HEK293 (cell line): ENCODE measurements around the gene TLR8.

Source experiments
- CTCF ChIA-PET: fragments of 350-600 bp; formaldehyde crosslinking; extraction: SDS; loops from one replicate; lab custom pipeline; 2021; ENCODE audit warnings: antibody characterized with exemption; lab: Yijun Ruan, JAX
- POLR2A ChIA-PET: fragments of 300-600 bp; formaldehyde crosslinking; extraction: SDS; loops from one replicate; lab custom pipeline; 2020; ENCODE audit warnings: antibody characterized with exemption, inconsistent platforms; lab: Yijun Ruan, JAX
- H3K27ac ChIP-seq: fragments of 200-500 bp; sonication (Bioruptor generic); 2 replicates; pipeline ENCODE4 v1.5.1; 2014; ENCODE audit warnings: low read depth, low read length, control low read depth, inconsistent platforms; ENCODE audit errors: extremely low read depth
- H3K36me3 ChIP-seq, 2 experiments: fragments of 200-500 bp in 1 of 2; sonication (Bioruptor generic) in 1 of 2; 1 replicate in 1 of 2; 2 replicates in 1 of 2; pipeline ENCODE4 v1.5.1; 2014 to 2017; ENCODE audit warnings: inconsistent platforms in 2 of 2, low read length in 2 of 2; ENCODE audit not compliant: control insufficient read depth in 2 of 2, insufficient read depth in 1 of 2
- H3K4me1 ChIP-seq: fragments of 200-500 bp; sonication (Bioruptor generic); 2 replicates; pipeline ENCODE4 v1.5.1; 2014; ENCODE audit warnings: mild to moderate bottlenecking, low read length, inconsistent platforms; ENCODE audit not compliant: control insufficient read depth, insufficient read depth
- H3K4me3 ChIP-seq: 2 replicates; pipeline ENCODE4 v1.5.1; 2011; ENCODE audit warnings: low read depth, mild to moderate bottlenecking, control low read depth, low read length, moderate library complexity
- H3K9me3 ChIP-seq: fragments of 200-500 bp; sonication (Bioruptor generic); 2 replicates; pipeline ENCODE4 v1.5.1; 2014; ENCODE audit warnings: low read depth, low read length, inconsistent platforms; ENCODE audit not compliant: control insufficient read depth, insufficient read depth
- KLF10 ChIP-seq: fragments of 450-650 bp; IDR thresholded peaks from 2 replicates; pipeline ENCODE4 v1.5.1; 2018; ENCODE audit warnings: missing biosample characterization, mild to moderate bottlenecking, missing genetic modification characterization
- PRDM1 ChIP-seq: fragments of 450-650 bp; formaldehyde crosslinking; IDR thresholded peaks from 2 replicates; pipeline ENCODE4; 2016; ENCODE audit warnings: missing biosample characterization, missing genetic modification characterization
- SP3 ChIP-seq: fragments of 450-650 bp; formaldehyde crosslinking; IDR thresholded peaks from 2 replicates; pipeline ENCODE4 v1.5.1; 2016; ENCODE audit warnings: missing biosample characterization, missing genetic modification characterization
- ZNF391 ChIP-seq: fragments of 450-650 bp; formaldehyde crosslinking; IDR thresholded peaks from 2 replicates; pipeline ENCODE4 v1.5.1; 2016; ENCODE audit warnings: low read depth, missing biosample characterization, missing genetic modification characterization, borderline replicate concordance
- ZNF394 ChIP-seq: fragments of 450-650 bp; formaldehyde crosslinking; IDR thresholded peaks from 2 replicates; pipeline ENCODE4 v1.5.1; 2016; ENCODE audit warnings: missing biosample characterization, missing genetic modification characterization, mild to moderate bottlenecking, moderate library complexity, borderline replicate concordance
- ZNF560 ChIP-seq: fragments of 450-650 bp; formaldehyde crosslinking; IDR thresholded peaks from 2 replicates; pipeline ENCODE4 v1.5.1; 2017; ENCODE audit warnings: missing biosample characterization, missing genetic modification characterization, borderline replicate concordance
- ZNF621 ChIP-seq: fragments of 450-650 bp; formaldehyde crosslinking; IDR thresholded peaks from 2 replicates; pipeline ENCODE4 v1.5.1; 2017; ENCODE audit warnings: missing biosample characterization, missing genetic modification characterization
- ZNF654 ChIP-seq: fragments of 450-650 bp; formaldehyde crosslinking; IDR thresholded peaks from 2 replicates; pipeline ENCODE4 v1.5.1; 2016; ENCODE audit warnings: low read depth, missing biosample characterization, missing genetic modification characterization
- ZNF670 ChIP-seq: fragments of 450-650 bp; formaldehyde crosslinking; IDR thresholded peaks from 2 replicates; pipeline ENCODE4 v1.5.1; 2016; ENCODE audit warnings: missing biosample characterization, missing genetic modification characterization, low read depth
- ZNF747 ChIP-seq: fragments of 450-650 bp; formaldehyde crosslinking; IDR thresholded peaks from 2 replicates; pipeline ENCODE4 v1.5.1; 2016; ENCODE audit warnings: missing biosample characterization, missing genetic modification characterization
- ZSCAN16 ChIP-seq: fragments of 450-650 bp; formaldehyde crosslinking; IDR thresholded peaks from 2 replicates; pipeline ENCODE4 v1.5.1; 2016; ENCODE audit warnings: missing biosample characterization, missing genetic modification characterization
- TF ChIP-seq, protein P1 (sequence below): fragments of 450-650 bp; formaldehyde crosslinking; IDR thresholded peaks from 2 replicates; pipeline ENCODE4 v1.5.1; 2016; ENCODE audit warnings: missing biosample characterization, missing genetic modification characterization
- TF ChIP-seq, protein P2 (sequence below): fragments of 450-650 bp; formaldehyde crosslinking; optimal IDR thresholded peaks from 2 replicates; pipeline ENCODE3; 2016; ENCODE audit warnings: missing biosample characterization, mild to moderate bottlenecking, missing genetic modification characterization
- TF ChIP-seq, protein P3 (sequence below): fragments of 450-650 bp; formaldehyde crosslinking; IDR thresholded peaks from 2 replicates; pipeline ENCODE4 v1.5.1; 2016; ENCODE audit warnings: missing biosample characterization, missing genetic modification characterization
- TF ChIP-seq, protein P4 (sequence below): fragments of 450-650 bp; formaldehyde crosslinking; conservative IDR thresholded peaks from 2 replicates; pipeline ENCODE4 v1.5.1; 2016; ENCODE audit warnings: low read depth, missing biosample characterization, missing genetic modification characterization
- TF ChIP-seq, protein P5 (sequence below): fragments of 450-650 bp; formaldehyde crosslinking; IDR thresholded peaks from 2 replicates; pipeline ENCODE4 v1.5.1; 2016; ENCODE audit warnings: missing biosample characterization, missing genetic modification characterization, borderline replicate concordance
- TF ChIP-seq, protein P6 (sequence below): fragments of 450-650 bp; formaldehyde crosslinking; IDR thresholded peaks from 2 replicates; pipeline ENCODE4 v1.5.1; 2016; ENCODE audit warnings: missing biosample characterization, missing genetic modification characterization

Gene TLR8

DNA sequence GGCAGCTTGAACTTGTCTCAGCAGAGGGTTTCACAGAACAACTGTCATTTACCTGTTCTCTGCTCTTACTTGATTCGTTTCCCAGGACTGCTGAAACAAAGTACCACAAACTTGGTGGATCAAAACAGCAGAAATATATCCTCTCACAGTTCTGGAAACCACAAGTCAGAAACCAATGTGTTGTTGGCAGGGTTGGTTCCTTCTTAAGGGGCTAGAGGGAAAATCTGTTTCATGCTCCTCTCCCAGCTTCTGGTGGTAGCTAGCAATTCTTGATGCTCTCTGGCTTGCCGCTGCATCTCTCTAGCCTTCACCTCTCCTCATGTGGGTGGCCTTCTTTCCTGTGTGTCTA lies 4.7 kb downstream of the TLR8 start (continued):
- TF ChIP-seq, protein P1, sequence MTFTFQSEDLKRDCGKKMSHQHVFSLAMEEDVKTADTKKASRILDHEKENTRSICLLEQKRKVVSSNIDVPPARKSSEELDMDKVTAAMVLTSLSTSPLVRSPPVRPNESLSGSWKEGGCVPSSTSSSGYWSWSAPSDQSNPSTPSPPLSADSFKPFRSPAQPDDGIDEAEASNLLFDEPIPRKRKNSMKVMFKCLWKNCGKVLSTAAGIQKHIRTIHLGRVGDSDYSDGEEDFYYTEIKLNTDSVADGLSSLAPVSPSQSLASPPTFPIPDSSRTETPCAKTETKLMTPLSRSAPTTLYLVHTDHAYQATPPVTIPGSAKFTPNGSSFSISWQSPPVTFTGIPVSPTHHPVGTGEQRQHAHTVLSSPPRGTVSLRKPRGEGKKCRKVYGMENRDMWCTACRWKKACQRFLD (tag by site-specific recombination) = no peak

DNA sequence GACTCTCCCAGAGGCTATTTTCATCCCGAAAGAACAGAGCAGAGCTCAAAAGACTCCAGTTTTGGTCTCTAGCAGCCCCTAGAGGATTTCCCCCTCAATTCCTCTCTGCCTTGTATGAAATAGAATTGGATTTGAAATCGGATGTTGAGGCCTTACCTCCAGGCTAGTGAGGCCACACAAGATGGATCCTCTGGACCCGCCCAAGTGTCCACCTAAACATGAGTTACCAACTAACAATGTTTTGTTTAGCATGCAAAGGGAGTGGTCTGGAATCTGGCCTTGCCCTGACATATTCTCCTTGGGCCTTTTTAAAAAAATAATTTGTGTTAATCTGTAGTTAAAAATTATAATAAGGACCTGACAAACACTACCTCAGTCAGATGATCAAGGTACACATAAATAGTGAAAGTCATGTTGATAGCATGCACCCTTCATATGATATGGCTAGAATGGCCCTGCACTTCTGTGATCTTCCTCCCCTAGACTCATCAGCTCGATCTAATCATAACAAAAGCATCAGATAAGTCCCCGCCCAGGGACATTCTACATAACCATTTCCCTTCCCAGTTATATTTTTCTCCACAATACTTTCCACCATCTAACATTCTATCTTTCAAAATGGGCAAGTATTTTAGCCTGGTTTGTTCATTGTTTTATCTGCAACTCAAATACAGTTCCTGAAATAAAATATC lies 6.5 kb downstream of the TLR8 start:
- ChIA-PET CTCF (interaction anchor here (0.9 to 1.0 kb wide), 2 partner anchors 12 to 575 kb away, joined by 3 to 5 read pairs; no protein-coding TSS in a partner anchor), POLR2A (no interaction called here)
- no peak for TF ChIP-seq ZNF654 (tag by site-specific recombination)
- no peak for TF ChIP-seq ZNF394
- no peak for TF ChIP-seq ZNF560 (tag by site-specific recombination)
- no peak for TF ChIP-seq SP3 (tag by site-specific recombination)
- TF ChIP-seq, protein P2, sequence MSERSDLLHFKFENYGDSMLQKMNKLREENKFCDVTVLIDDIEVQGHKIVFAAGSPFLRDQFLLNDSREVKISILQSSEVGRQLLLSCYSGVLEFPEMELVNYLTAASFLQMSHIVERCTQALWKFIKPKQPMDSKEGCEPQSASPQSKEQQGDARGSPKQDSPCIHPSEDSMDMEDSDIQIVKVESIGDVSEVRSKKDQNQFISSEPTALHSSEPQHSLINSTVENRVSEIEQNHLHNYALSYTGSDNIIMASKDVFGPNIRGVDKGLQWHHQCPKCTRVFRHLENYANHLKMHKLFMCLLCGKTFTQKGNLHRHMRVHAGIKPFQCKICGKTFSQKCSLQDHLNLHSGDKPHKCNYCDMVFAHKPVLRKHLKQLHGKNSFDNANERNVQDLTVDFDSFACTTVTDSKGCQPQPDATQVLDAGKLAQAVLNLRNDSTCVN (tag by site-specific recombination) = no peak
- TF ChIP-seq, protein P3, sequence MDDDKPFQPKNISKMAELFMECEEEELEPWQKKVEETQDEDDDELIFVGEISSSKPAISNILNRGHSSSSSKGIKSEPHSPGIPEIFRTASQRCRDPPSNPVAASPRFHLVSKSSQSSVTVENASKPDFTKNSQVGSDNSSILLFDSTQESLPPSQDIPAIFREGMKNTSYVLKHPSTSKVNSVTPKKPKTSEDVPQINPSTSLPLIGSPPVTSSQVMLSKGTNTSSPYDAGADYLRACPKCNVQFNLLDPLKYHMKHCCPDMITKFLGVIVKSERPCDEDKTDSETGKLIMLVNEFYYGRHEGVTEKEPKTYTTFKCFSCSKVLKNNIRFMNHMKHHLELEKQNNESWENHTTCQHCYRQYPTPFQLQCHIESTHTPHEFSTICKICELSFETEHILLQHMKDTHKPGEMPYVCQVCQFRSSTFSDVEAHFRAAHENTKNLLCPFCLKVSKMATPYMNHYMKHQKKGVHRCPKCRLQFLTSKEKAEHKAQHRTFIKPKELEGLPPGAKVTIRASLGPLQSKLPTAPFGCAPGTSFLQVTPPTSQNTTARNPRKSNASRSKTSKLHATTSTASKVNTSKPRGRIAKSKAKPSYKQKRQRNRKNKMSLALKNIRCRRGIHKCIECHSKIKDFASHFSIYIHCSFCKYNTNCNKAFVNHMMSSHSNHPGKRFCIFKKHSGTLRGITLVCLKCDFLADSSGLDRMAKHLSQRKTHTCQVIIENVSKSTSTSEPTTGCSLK = no peak
- no peak for TF ChIP-seq ZSCAN16 (tag by site-specific recombination)
- no peak for TF ChIP-seq ZNF621 (tag by site-specific recombination)
- H3K27ac ChIP-seq = no peak overlapping the region
- no peaks in the 10 kb centered on the region for H3K36me3 ChIP-seq
- no peaks in the 10 kb centered on the region for H3K9me3 ChIP-seq
- H3K4me3 ChIP-seq = no peak overlapping the region
- no peaks in the 10 kb centered on the region for H3K4me1 ChIP-seq

DNA sequence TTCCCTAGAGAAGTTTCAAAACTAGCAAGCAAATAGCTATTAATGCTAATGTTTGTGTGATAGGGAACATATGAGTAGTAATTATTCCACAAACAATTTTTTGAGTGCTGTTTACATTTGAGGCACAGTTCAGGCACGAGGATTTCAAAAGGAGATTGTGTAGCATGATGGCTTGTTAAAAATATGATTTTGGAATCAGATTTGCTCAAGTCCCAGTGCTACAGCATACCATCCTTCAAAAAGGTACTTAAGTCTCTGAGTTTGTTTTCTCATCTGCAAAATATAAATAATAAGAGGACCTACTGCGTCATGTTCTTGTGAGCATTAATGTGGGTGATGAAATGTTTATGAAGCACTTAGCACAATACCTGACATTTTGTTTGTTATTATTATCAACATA lies 11.3 kb downstream of the TLR8 start:
- Histone ChIP-seq H3K27ac (no peak overlapping the region), H3K9me3 (no peaks in the 10 kb centered on the region), H3K4me1 (no peaks in the 10 kb centered on the region), H3K4me3 (no peak overlapping the region), H3K36me3 (no peaks in the 10 kb centered on the region)
- POLR2A ChIA-PET = no interaction called here
- CTCF ChIA-PET = interaction anchor here (0.7 kb wide), 1 partner anchor 17 kb away, joined by 3 read pairs; no protein-coding TSS in a partner anchor
- TF ChIP-seq, protein P4, sequence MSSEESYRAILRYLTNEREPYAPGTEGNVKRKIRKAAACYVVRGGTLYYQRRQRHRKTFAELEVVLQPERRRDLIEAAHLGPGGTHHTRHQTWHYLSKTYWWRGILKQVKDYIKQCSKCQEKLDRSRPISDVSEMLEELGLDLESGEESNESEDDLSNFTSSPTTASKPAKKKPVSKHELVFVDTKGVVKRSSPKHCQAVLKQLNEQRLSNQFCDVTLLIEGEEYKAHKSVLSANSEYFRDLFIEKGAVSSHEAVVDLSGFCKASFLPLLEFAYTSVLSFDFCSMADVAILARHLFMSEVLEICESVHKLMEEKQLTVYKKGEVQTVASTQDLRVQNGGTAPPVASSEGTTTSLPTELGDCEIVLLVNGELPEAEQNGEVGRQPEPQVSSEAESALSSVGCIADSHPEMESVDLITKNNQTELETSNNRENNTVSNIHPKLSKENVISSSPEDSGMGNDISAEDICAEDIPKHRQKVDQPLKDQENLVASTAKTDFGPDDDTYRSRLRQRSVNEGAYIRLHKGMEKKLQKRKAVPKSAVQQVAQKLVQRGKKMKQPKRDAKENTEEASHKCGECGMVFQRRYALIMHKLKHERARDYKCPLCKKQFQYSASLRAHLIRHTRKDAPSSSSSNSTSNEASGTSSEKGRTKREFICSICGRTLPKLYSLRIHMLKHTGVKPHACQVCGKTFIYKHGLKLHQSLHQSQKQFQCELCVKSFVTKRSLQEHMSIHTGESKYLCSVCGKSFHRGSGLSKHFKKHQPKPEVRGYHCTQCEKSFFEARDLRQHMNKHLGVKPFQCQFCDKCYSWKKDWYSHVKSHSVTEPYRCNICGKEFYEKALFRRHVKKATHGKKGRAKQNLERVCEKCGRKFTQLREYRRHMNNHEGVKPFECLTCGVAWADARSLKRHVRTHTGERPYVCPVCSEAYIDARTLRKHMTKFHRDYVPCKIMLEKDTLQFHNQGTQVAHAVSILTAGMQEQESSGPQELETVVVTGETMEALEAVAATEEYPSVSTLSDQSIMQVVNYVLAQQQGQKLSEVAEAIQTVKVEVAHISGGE = no peak
- TF ChIP-seq ZNF747 (tag by site-specific recombination) = no peak
- TF ChIP-seq PRDM1 (tag by site-specific recombination) = no peak
- TF ChIP-seq ZNF670 (tag by site-specific recombination) = no peak
- TF ChIP-seq ZNF391 = no peak
- TF ChIP-seq KLF10 (tag by site-specific recombination) = no peak
- TF ChIP-seq, protein P5, sequence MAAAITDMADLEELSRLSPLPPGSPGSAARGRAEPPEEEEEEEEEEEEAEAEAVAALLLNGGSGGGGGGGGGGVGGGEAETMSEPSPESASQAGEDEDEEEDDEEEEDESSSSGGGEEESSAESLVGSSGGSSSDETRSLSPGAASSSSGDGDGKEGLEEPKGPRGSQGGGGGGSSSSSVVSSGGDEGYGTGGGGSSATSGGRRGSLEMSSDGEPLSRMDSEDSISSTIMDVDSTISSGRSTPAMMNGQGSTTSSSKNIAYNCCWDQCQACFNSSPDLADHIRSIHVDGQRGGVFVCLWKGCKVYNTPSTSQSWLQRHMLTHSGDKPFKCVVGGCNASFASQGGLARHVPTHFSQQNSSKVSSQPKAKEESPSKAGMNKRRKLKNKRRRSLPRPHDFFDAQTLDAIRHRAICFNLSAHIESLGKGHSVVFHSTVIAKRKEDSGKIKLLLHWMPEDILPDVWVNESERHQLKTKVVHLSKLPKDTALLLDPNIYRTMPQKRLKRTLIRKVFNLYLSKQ (tag by site-specific recombination) = no peak
- TF ChIP-seq, protein P6, sequence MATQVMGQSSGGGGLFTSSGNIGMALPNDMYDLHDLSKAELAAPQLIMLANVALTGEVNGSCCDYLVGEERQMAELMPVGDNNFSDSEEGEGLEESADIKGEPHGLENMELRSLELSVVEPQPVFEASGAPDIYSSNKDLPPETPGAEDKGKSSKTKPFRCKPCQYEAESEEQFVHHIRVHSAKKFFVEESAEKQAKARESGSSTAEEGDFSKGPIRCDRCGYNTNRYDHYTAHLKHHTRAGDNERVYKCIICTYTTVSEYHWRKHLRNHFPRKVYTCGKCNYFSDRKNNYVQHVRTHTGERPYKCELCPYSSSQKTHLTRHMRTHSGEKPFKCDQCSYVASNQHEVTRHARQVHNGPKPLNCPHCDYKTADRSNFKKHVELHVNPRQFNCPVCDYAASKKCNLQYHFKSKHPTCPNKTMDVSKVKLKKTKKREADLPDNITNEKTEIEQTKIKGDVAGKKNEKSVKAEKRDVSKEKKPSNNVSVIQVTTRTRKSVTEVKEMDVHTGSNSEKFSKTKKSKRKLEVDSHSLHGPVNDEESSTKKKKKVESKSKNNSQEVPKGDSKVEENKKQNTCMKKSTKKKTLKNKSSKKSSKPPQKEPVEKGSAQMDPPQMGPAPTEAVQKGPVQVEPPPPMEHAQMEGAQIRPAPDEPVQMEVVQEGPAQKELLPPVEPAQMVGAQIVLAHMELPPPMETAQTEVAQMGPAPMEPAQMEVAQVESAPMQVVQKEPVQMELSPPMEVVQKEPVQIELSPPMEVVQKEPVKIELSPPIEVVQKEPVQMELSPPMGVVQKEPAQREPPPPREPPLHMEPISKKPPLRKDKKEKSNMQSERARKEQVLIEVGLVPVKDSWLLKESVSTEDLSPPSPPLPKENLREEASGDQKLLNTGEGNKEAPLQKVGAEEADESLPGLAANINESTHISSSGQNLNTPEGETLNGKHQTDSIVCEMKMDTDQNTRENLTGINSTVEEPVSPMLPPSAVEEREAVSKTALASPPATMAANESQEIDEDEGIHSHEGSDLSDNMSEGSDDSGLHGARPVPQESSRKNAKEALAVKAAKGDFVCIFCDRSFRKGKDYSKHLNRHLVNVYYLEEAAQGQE = no peak
